Astrocyte of the hippocampus (primary cell): Measurements from ENCODE around the gene PRKAR2B.
"Not testable (repeated sequence)": the region's sequence is repeated elsewhere in the genome, so short reads cannot be mapped to it uniquely, and the experiment has no call there.

Experiments used
- DNase-seq: peaks from one replicate; pipeline ENCODE4 v3.0.0; 2011; ENCODE audit warnings: low read depth, low spot score

The PRKAR2B gene

DNA sequence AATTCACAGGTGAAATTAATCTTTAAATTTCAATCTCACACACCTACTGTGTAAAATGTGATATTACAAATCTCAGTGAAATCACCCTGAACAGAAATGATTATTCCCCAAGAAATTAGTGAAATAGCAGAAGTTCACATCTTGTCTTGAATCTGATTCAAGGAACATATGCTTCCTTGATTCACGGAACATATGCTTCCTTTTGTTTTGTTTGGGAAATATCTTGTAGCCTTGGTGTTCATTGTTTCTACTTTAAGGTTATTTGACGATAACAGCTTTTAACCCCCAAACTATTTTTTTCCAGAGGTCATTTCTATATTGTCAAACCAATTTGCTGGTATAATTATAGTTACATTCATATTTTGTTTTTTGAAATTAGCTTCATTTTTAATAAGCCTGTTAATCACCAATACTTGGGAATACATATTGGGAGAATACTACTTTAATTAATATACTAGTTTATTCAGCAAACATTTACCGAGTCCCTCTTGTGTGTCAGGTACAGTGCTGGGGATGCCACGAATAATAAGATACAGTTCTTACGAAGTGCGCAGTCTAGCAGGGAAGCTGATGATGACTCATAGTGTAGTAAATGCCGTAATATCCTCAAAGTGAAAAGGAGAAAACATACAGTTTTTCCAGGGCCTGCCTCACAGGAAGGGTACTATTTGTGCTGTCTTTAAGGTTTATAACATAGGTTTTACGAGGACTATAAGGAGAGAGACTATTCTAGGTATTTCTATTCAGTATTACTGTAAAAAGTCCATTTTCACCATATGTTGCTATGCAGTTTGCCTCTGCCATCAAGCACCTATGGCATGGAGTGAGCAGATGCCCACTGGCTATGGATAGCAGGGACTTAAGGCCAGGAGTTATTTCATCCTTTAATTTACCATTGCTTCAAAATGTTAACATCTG is 32.5 kb downstream of the PRKAR2B start:
- DNase-seq: no peak

DNA sequence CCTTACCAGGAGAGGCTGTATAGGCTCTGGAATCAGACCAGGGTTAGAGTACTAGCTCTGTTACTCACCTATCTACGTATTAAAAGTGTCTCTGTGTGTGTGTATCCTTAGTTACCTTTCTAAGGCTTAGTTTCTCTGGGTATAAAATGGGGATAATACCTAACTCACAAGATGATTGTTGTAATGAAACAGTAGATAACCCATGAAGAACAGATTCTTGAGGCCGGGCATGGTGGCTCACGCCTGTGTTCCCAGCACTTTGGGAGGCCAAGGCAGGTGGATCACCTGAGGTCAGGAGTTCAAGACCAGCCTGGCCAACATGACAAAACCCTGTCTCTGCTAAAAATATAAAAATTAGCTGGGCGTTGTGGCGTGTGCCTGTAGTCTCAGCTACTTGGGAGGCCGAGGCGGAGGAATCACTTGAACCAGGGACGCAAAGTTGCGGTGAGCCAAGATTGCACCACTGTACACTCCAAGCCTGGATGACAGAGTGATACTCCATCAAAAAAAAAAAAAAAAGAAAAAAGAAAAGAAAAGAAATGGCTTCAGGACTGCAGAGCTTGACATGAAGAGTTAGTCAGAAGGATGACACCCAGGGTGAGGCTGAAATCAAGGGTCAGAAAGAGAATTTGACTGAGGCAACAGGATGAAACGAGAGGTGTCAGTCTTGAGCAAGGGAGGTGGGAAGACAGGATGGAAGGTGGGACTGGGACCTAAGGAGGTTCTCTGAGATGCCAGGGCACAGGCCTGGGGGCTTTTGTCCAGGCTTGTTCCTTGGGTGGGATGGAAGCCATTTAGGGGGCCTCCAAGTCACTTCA is 33.4 kb downstream of the PRKAR2B start:
- no peak for DNase-seq

DNA sequence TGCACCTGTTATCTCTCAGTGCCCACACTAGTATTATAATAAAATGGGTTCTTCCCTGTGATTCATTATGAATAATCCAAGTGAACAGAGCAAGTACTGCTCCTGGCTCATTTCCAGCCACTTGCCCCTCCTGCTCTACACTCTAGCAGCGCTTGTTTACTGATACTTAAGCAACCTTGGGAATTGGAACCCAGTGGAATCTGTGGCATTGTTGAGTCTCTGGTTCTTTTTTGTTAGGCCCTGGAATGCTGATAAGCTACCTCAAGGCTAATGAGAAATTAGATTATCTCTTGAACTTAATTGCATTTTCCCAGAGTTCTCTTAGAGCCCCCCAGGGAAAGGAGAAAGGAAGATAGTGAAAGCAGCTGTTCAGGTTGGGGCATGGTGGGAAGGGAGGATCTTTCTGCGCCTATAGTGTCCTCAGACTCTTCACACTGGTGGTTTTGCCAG is 34.0 kb downstream of the PRKAR2B start:
- DNase-seq: peak; percentile 73

DNA sequence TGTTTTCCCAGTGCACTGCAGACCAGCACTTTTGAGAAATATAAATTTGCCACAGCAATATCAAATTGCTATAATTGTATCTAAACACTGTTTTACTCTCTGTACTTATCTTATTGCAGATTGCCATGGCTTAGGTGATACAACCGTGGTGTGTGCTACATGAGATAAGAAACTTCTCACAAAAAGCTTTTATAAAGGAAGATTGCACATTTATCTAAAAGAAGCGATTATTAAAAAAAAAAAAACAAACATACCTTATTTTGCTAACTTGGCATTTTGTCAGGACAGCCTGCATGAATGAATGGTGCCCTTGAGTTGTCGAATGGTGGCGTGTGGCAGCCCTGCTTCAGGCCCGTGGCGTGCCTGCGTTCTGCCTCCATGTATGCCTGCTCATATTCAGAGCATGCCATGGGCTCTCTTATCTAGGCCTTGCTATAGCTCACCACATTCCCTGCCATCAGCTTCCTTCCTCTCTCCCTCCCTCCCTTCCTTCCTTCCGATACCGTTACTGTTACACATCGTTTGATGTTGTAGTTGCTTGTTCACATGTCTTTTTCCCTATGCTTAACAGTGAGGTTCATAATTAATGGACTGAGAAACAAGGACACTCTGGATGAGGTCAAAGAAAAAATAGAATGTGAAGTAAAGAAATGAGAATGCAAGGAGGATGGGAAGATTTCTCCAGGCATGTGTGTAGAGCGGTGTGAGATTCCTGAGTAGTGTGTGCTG is 34.9 kb downstream of the PRKAR2B start:
- no peak for DNase-seq

DNA sequence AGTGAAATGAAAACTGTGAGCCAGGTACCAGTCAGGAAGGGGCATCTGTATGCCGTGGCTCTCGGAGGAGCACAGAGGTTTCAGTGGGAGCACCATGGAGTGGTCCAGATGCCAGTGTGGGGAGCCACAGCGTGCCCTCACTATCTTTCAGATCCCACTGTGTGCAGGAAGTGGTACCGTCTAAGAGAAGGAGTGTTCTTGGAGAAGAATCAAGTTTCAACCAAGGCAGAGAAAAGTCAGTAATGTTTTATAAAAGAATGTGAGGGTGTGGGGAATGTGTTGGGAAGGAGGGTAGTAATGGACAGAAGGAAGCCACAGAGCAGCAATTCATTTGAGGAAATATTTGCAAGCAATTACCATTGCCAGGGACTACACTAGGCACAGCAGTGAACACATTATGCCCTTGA is 35.6 kb downstream of the PRKAR2B start:
- peak; percentile 47 for DNase-seq

DNA sequence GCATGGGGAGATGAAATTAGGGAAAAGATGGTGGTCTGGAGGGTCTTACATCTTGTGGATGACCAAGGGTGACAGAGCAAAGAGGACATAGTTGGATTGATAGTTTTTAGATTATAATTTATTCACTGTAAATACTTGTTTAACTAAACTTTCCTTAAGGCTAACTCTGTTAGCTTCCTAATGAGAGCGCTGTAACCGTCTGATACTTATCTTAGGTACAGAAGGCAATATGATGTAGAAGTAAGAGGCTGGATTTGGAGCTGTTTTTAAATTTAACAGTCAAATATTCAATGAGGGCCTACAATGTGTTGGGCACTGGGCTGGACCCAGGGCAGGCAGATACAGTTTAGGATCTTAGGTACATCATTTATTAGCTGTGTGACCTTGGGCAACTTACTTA is 36.0 kb downstream of the PRKAR2B start:
- DNase-seq: no peak

DNA sequence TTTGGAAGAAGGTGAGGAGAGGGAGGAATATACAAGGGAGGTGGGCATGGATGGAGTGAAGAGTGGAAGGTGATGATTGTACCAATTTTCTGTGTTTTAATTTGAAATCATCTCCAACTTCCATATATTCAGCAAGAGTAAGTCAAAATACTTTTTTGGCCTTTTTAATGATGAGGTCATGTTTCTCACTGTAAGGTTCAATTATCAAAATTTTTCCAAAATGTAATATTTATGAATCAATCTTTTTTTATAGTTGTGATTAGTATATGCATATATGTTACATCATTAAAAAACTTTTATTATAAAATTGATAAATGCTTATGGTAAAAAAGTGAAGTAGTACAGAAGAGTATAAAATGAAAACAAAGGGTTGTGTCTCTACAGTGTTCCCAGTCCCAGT is 40.7 kb downstream of the PRKAR2B start:
- no peak for DNase-seq

DNA sequence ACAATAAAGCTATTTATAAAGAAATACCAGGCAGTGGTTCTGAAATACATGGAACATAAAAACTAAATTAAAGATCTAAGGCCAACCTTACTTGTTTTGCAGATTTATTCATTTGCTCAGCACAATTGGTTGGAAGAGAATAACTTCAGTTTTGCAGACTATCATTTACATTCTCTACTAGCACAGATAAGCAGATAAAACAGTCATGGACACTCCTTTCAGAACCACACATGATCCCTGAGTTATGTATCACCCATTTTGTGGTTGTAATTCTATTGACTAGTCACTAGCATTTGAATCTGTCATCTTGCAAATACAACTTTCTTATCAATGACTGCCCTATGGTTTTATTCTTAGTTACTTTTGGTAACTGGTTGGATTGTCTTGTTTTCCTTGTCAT is 45.1 kb downstream of the PRKAR2B start:
- no peak for DNase-seq

DNA sequence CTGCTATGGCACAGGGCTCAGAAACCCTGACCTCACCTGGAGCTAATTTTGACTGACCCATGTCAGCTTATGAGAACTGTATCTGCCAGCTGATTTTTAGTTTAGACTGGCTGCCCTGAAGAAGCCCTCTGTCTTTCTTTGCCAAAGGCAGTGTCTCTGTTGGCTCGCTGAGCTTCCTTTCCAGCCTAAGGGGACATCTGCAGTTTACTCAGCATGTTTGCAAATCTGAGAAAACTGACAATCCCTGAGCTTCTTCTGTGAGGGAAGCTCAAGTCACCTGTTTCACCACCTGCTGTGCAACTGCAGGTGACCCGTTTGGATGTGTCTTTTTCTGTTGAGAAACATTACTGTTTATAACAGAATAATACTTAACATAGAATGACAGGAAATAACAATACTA is 46.0 kb downstream of the PRKAR2B start:
- DNase-seq: no peak

DNA sequence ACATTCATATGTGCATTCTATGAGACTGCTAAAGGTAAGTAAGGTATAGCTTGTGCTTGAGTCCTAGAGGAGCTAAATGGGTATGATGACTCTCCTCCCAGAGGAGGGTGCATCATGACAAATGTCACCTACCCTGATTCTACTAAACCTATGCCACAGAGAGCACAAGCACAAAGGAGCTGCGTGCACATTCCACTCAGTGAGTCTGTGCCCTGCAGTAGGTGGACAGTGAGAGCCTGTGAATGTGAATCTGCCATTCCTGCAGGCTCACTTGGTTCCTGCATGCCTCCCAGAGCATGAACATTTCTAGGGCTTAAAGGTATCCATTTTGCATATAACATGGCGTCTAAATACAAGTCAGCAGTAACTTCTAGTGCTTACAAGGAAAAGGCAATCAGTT is 46.8 kb downstream of the PRKAR2B start:
- no peak for DNase-seq

DNA sequence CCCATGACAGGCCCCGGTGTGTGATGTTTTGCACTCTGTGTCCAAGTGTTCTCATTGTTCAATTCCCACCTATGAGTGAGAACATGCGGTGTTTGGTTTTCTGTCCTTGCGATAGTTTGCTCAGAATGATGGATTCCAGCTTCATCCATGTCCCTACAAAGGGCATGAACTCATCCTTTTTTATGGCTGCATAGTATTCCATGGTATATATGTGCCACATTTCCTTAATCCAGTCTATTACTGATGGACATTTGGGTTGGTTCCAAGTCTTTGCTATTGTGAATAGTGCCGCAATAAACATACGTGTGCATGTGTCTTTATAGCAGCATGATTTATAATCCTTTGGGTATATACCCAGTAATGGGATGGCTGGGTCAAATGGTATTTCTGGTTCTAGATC is 49.2 kb downstream of the PRKAR2B start:
- DNase-seq: not testable (repeated sequence)

DNA sequence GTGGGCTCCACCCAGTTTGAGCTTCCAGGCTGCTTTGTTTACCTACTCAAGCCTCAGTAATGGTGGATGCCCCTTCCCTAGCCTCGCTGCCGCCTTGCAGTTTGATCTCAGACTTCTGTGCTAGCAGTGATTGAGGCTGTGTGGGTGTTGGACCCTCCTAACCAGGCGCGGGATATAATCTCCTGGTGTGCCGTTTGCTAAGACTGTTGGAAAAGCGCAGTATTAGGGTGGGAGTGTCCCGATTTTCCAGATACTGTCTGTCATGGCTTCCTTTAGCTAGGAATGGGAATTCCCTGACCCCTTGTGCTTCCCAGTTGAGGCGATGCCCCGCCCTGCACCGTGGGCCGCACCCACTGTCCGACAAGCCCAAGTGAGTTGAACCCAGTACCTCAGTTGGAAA is 54.6 kb downstream of the PRKAR2B start:
- DNase-seq: not testable (repeated sequence)

DNA sequence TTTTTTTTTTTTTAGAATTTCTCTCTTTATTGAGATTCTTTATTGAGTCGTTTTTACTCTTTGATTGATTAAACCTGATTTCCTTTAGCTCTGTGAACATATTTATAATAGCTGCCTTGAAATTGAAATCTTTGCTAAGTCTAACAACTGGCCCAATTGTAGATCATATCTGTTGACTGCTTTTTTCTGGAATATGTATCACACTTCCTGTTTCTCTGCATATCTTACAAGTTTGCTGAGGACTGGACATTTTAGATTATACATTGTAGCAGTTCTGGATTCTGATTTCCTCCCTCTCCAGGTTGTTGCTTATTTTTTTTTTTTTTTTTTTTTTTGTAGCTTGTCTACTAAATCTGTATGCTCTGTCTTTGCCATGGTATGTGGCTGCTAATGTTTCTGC is 56.3 kb downstream of the PRKAR2B start:
- DNase-seq: no peak

DNA sequence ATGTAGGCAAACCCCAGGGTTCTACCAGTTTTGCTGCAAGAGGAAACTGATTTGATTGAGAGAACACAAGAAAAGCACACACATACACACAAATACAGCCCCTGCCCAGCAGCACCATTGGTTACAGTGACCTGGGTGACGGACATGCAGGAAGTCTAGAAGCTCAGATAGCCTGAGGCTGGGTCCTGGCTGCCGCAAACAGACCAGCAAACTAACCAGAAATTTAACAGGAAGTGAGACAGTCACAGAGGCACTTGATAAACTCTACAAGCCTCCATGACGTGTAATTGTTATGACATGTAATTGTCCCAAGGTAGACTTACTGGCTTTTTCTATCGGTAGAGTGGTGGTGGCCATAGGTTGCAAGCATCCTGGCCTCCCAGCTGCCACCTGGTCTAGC is 58.9 kb downstream of the PRKAR2B start:
- no peak for DNase-seq

DNA sequence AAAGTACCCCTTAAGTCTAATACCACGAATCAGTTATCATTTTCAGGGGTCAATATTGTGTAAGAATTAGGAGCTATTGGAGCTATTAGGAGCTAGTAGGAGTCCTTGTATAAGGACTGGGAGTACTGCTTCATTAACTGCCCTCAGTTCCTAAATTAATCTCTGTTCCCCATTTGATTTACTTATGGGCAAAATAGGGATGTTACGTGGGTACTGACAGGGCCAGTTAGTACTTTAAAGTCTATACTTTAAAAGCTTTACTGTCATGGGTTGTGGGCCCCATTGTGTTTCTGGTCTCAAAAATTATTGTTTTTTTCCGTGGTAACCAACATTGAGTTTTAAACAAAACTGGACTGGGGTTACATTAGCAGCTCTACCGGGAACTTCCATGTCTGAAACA is 60.3 kb downstream of the PRKAR2B start:
- DNase-seq: no peak

DNA sequence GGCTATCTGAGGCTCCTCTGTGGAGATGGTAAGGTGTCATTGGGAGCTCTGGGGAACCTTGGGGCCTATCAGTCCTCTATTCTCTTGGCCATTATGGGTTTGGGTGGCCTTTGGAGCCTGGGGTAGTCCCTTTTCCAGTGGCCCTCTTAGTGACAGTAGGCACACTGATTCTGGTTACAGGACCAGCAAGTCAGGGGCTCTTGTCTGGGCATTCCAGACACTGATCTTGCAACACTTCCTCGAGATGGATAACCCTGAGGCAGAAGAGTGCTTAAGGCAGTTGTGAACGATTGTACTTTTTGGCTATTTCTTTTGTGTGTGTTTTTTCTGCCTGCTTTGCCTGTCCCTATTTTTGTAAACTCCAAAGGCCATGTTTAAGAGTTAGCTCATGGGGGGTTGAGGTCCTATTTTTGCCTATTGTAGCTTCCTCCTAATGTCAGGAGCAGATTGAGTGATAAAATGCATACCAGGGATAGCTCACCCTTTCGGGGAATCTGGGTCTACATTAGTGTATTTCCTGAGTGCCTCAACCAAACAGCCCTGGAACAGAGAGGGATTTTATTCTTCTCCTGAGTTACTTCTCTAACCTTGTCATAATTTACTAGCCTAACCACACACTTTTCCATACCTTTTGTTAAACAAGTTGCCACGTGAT is 61.2 kb downstream of the PRKAR2B start:
- no peak for DNase-seq

DNA sequence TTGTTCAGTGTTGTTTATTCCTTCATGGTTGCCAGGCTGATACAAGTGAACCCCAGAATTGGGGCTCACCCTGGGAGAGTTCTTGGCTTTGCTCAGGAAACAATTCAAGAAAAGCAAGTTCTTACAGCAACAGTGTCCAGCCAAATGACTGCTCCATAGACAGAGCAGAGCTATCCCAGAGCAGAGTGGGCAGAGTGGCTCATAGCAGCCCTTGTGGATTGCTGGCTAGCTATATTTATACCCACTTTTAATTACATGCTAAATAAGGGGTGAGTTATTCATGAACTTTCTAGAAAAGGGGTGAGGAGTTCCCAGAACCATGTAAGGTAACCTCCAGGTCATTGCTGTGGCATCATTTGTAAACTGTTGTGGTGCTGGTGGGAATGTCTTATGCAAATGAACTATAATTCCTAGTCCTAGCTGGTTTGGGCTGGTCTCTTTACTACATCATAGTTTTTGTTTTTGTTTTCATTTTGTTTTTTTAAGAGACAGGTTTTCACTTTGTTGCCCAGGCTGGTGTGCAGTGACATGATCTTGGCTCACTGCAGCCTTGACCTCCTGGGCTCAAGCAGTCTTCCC is 64.4 kb downstream of the PRKAR2B start:
- DNase-seq: peak; percentile 22

DNA sequence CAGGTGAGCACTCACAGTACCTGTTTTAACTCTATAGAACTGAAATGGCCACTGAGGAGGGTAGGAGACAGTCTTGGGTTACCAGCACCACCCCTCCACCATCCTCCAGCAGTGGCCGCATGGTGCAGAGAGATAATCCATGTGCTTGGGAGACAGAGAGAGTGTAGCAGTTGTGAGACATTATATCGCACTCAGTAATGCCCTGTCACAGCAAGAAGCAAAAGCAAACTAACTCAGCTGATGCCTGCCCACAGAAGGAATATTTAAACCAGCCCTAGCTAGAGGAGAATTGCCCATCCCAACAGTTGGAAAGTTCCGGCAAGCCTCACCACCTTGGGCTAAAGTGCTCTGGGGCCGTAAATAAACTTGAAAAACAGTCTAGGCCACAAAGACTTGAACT is 65.5 kb downstream of the PRKAR2B start:
- no peak for DNase-seq

DNA sequence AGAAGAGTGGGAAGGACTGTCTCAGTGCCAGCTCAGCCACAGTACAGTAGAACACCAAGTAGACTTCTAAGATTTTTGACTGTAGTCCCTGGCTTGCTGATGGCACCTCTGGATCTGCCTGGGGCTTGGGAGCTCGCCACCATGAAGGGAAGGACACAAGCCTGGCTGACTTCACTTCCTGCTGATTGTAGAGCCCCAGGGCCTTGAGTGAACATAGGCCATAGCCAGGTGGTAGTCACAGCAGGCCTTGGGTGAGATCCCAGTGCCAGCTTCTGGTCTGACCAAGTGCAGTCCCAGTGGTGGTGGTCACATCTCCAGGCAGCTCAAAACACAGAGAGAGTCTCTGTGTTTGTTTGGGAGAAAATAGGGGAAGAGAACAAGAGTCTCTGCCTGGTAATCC is 66.7 kb downstream of the PRKAR2B start:
- no peak for DNase-seq

DNA sequence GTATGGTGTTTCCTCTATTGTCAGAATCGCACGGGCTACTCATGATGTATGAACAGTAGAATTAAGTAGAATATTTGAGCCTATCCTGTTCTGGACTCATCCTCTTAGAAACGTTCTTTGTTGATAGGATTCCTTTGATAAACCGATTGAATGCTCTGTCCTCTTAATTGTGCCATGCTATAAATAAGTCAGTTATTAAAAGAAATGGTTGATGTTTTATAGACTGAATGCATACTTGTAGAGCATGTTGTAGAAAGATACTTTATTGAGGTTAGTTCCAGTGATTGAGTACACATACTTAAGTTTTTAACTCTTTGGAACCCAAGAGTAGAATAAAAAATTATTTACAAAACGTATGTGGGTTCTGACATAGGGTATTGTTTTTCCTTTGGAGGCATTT is 69.4 kb downstream of the PRKAR2B start:
- no peak for DNase-seq

DNA sequence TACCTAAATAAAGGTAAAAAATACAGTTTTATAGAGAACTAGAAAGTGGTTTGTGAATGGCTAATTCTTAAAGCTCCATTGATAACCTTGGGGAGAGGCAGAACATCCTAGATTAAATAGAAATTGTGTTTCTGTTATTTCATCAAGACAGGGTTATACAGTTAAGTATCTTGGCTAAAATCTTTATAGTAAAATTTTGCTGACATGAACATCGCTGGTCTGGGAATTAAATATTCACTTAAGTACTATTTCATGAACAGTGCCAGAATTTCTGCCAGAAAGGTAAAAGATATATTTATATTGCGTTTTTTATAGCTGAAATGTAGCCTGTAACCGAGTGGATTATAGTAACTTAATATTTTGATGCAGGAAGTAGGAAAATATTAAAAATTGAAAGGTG is 70.6 kb downstream of the PRKAR2B start:
- no peak for DNase-seq
